ENCODE data around the gene PROB1.
"Not testable (repeated sequence)": the region's sequence is repeated elsewhere in the genome, so short reads cannot be mapped to it uniquely, and the experiment has no call there.

The PROB1 gene

GRCh38 chr5:139394654-139395566 lies at the start of gene PROB1:
Gene PROB1 (minus strand): TSS chr5:139395104. CDS start chr5:139395081, 23 bp downstream.
- DNase-seq (ENCODE audit: low read depth) = peak; percentile 42

GRCh38 chr5:139443831-139444453 lies 49.0 kb upstream of the PROB1 start:
- DNase-seq (ENCODE audit: low read depth) = peak; percentile 94

GRCh38 chr5:139440416-139440815 lies 45.5 kb upstream of the PROB1 start:
- not testable (repeated sequence) for DNase-seq (ENCODE audit: low read depth)

- peak; percentile 91 for DNase-seq (ENCODE audit: low read depth)
Measured at GRCh38 chr5:139439013-139439903, 44.4 kb upstream of the PROB1 start, which contains the start of gene DNAJC18. Gene DNAJC18 (minus strand): TSS chr5:139439525. CDS start chr5:139439445, 80 bp downstream.

GRCh38 chr5:139438707-139439012 lies 43.8 kb upstream of the PROB1 start:
- DNase-seq (ENCODE audit: low read depth) = no peak

GRCh38 chr5:139435676-139436075 lies 40.8 kb upstream of the PROB1 start:
- DNase-seq (ENCODE audit: low read depth) = no peak

GRCh38 chr5:139431706-139432105 lies 36.8 kb upstream of the PROB1 start:
- no peak for DNase-seq (ENCODE audit: low read depth)

GRCh38 chr5:139430015-139430414 lies 35.1 kb upstream of the PROB1 start:
- DNase-seq (ENCODE audit: low read depth) = no peak

- DNase-seq (ENCODE audit: low read depth) = peak; percentile 97
Measured at GRCh38 chr5:139426203-139426885, 31.4 kb upstream of the PROB1 start.

GRCh38 chr5:139425497-139425896 lies 30.6 kb upstream of the PROB1 start:
- DNase-seq (ENCODE audit: low read depth) = no peak

GRCh38 chr5:139422307-139422893 lies 27.5 kb upstream of the PROB1 start:
- peak; percentile 78 for DNase-seq (ENCODE audit: low read depth)

GRCh38 chr5:139419226-139420192 lies 24.6 kb upstream of the PROB1 start:
- no peak for DNase-seq (ENCODE audit: low read depth)

- DNase-seq (ENCODE audit: low read depth) = no peak
Measured at GRCh38 chr5:139418793-139419192, 23.9 kb upstream of the PROB1 start.

GRCh38 chr5:139417214-139417613 lies 22.3 kb upstream of the PROB1 start:
- DNase-seq (ENCODE audit: low read depth) = peak; percentile 63

GRCh38 chr5:139416651-139417050 lies 21.7 kb upstream of the PROB1 start:
- no peak for DNase-seq (ENCODE audit: low read depth)

GRCh38 chr5:139415869-139416268 lies 21.0 kb upstream of the PROB1 start:
- DNase-seq (ENCODE audit: low read depth) = no peak

- no peak for DNase-seq (ENCODE audit: low read depth)
Measured at GRCh38 chr5:139415221-139415861, 20.4 kb upstream of the PROB1 start.

- DNase-seq (ENCODE audit: low read depth) = no peak
Measured at GRCh38 chr5:139414581-139415130, 19.8 kb upstream of the PROB1 start.

- no peak for DNase-seq (ENCODE audit: low read depth)
Measured at GRCh38 chr5:139413963-139414362, 19.1 kb upstream of the PROB1 start.

Data from EH (cell line).